OCI-LY1 (cell line): Measurements from ENCODE around the gene SPINK6.

Experiments
- H2AFZ ChIP-seq: fragments of 200-600 bp; sonication (generic), shearing (Covaris generic); 2 replicates; pipeline ENCODE4 v1.6.0; 2014; ENCODE audit warnings: antibody characterized with exemption, mild to moderate bottlenecking, low read length
- H3F3A ChIP-seq: fragments of 200-600 bp; sonication (generic), shearing (Covaris generic); 2 replicates; pipeline ENCODE4 v1.6.0; 2014; ENCODE audit warnings: mild to moderate bottlenecking, antibody characterized with exemption, low read length, moderate library complexity; ENCODE audit not compliant: insufficient read depth
- H3K27ac ChIP-seq: fragments of 200-600 bp; sonication (generic); 2 replicates; pipeline ENCODE4 v1.5.1; 2014; ENCODE audit warnings: low read length, mixed run types, mild to moderate bottlenecking, low read depth; ENCODE audit not compliant: poor library complexity, severe bottlenecking
- H3K27me3 ChIP-seq: fragments of 200-600 bp; sonication (generic); 2 replicates; pipeline ENCODE4 v1.6.0; 2014; ENCODE audit warnings: antibody characterized with exemption, mild to moderate bottlenecking, low read length, moderate library complexity; ENCODE audit not compliant: insufficient read depth
- H3K36me3 ChIP-seq: fragments of 200-600 bp; sonication (generic); 2 replicates; pipeline ENCODE4 v1.6.1; 2014; ENCODE audit warnings: mild to moderate bottlenecking, antibody characterized with exemption, low read length, moderate library complexity, mixed read lengths; ENCODE audit not compliant: insufficient read depth
- H3K4me1 ChIP-seq: fragments of 200-600 bp; sonication (generic); 2 replicates; pipeline ENCODE4 v1.5.1; 2014; ENCODE audit warnings: mild to moderate bottlenecking, low read length, moderate library complexity; ENCODE audit not compliant: insufficient read depth, severe bottlenecking
- H3K4me2 ChIP-seq: fragments of 200-600 bp; sonication (generic), shearing (Covaris generic); 2 replicates; pipeline ENCODE4 v1.6.1; 2014; ENCODE audit warnings: low read length
- H3K4me3 ChIP-seq: fragments of 200-600 bp; sonication (generic); 2 replicates; pipeline ENCODE4 v1.5.1; 2014; ENCODE audit warnings: low read length, low read depth, mild to moderate bottlenecking, mixed read lengths; ENCODE audit not compliant: poor library complexity, severe bottlenecking
- H3K79me2 ChIP-seq: fragments of 200-600 bp; shearing (Covaris generic); 2 replicates; pipeline ENCODE4 v1.6.1; 2016; ENCODE audit warnings: mixed run types, low read length, mixed read lengths; ENCODE audit not compliant: insufficient read depth
- H3K9ac ChIP-seq: fragments of 200-600 bp; sonication (generic), shearing (Covaris generic); 2 replicates; pipeline ENCODE4 v1.6.1; 2014; ENCODE audit warnings: mild to moderate bottlenecking, low read length, mixed read lengths
- H3K9me2 ChIP-seq: fragments of 200-600 bp; sonication (generic), shearing (Covaris generic); 2 replicates; pipeline ENCODE4 v1.6.1; 2014; ENCODE audit warnings: low read depth, mild to moderate bottlenecking, low read length, mixed read lengths
- H3K9me3 ChIP-seq: fragments of 200-600 bp; shearing (Covaris generic); 2 replicates; pipeline ENCODE4 v1.6.1; 2014; ENCODE audit warnings: low read length, mixed read lengths
- H4K20me1 ChIP-seq: fragments of 200-600 bp; sonication (generic), shearing (Covaris generic); 2 replicates; pipeline ENCODE4 v1.6.0; 2016; ENCODE audit warnings: mild to moderate bottlenecking, low read length; ENCODE audit not compliant: insufficient read depth
- EZH2 ChIP-seq: fragments of 200-600 bp; sonication (generic), shearing (Covaris generic); IDR thresholded peaks from 2 replicates; pipeline ENCODE4 v1.8.0; 2017; ENCODE audit warnings: borderline replicate concordance, mixed run types, mild to moderate bottlenecking, antibody characterized with exemption, low read length, moderate library complexity, mixed read lengths
- TF ChIP-seq, protein P1 (sequence below): fragments of 200-600 bp; sonication (generic), shearing (Covaris generic); IDR thresholded peaks from 2 replicates; pipeline ENCODE4 v1.5.1; 2017; ENCODE audit warnings: mild to moderate bottlenecking, antibody characterized with exemption, low read length, moderate library complexity, mixed read lengths

Gene SPINK6

GRCh38 chr5:148237785-148238417 lies 35.1 kb downstream of the SPINK6 start:
- Histone ChIP-seq H3K36me3 (no peaks in the 10 kb centered on the region), H3K4me1 (no peaks in the 10 kb centered on the region), H2AFZ (no peak overlapping the region), H3K27ac (no peak overlapping the region), H4K20me1 (no peaks in the 10 kb centered on the region), H3F3A (no peaks in the 10 kb centered on the region), H3K9me3 (no peaks in the 10 kb centered on the region), H3K4me3 (no peak overlapping the region), H3K79me2 (no peaks in the 10 kb centered on the region), H3K9ac (no peak overlapping the region), H3K27me3 (no peaks in the 10 kb centered on the region), H3K9me2 (no peaks in the 10 kb centered on the region), H3K4me2 (no peak overlapping the region)
- TF ChIP-seq, protein P1, sequence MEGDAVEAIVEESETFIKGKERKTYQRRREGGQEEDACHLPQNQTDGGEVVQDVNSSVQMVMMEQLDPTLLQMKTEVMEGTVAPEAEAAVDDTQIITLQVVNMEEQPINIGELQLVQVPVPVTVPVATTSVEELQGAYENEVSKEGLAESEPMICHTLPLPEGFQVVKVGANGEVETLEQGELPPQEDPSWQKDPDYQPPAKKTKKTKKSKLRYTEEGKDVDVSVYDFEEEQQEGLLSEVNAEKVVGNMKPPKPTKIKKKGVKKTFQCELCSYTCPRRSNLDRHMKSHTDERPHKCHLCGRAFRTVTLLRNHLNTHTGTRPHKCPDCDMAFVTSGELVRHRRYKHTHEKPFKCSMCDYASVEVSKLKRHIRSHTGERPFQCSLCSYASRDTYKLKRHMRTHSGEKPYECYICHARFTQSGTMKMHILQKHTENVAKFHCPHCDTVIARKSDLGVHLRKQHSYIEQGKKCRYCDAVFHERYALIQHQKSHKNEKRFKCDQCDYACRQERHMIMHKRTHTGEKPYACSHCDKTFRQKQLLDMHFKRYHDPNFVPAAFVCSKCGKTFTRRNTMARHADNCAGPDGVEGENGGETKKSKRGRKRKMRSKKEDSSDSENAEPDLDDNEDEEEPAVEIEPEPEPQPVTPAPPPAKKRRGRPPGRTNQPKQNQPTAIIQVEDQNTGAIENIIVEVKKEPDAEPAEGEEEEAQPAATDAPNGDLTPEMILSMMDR: no peak
- no peak for TF ChIP-seq EZH2

- H4K20me1 ChIP-seq: no peaks in the 10 kb centered on the region
- no peak within 1 kb of the TSS for H3K4me3 ChIP-seq
- no peak within 1 kb of the TSS for H2AFZ ChIP-seq
- no peaks in the 10 kb centered on the region for H3F3A ChIP-seq
- no peaks in the 10 kb centered on the region for H3K79me2 ChIP-seq
- H3K9me3 ChIP-seq: no peaks in the 10 kb centered on the region
- no peak within 1 kb of the TSS for H3K9ac ChIP-seq
- H3K4me1 ChIP-seq: no peaks in the 10 kb centered on the region
- TF ChIP-seq, protein P1: no peak
- no peak for TF ChIP-seq EZH2
- no peak within 1 kb of the TSS for H3K27ac ChIP-seq
- H3K9me2 ChIP-seq: no peaks in the 10 kb centered on the region
- H3K4me2 ChIP-seq: no peak within 1 kb of the TSS
- no peaks in the 10 kb centered on the region for H3K27me3 ChIP-seq
- H3K36me3 ChIP-seq: no peaks in the 10 kb centered on the region
Measured at GRCh38 chr5:148238418-148238794, 35.6 kb downstream of the SPINK6 start, which contains the start of gene MARCOL. Gene MARCOL, plus strand, starts transcription at chr5:148238525. Its CDS starts 73 bp downstream, at chr5:148238598.

- Histone ChIP-seq H3K4me2 (no peak overlapping the region), H4K20me1 (no peaks in the 10 kb centered on the region), H3K4me3 (no peak overlapping the region), H3K27ac (no peak overlapping the region), H3K4me1 (no peaks in the 10 kb centered on the region), H3K9me2 (no peaks in the 10 kb centered on the region), H3K27me3 (no peaks in the 10 kb centered on the region), H2AFZ (no peak overlapping the region), H3K9me3 (no peaks in the 10 kb centered on the region), H3K79me2 (no peaks in the 10 kb centered on the region), H3K9ac (no peak overlapping the region), H3F3A (no peaks in the 10 kb centered on the region), H3K36me3 (no peaks in the 10 kb centered on the region)
- TF ChIP-seq, protein P1: no peak
- TF ChIP-seq EZH2: no peak
Measured at GRCh38 chr5:148248894-148249293, 46.1 kb downstream of the SPINK6 start.
